ENCODE measurements around the gene TMEM108.

The TMEM108 gene

GRCh38 chr3:133069556-133070286 lies 31.5 kb downstream of the TMEM108 start:
- no peak for DNase-seq (ENCODE audit: insufficient read length, low spot score)
- TF ChIP-seq POLR2A (IDR thresholded peaks at IDR 0.05; ENCODE audit: low read depth, low read length), result no peak
- FAIRE-seq, result no peak

DNA sequence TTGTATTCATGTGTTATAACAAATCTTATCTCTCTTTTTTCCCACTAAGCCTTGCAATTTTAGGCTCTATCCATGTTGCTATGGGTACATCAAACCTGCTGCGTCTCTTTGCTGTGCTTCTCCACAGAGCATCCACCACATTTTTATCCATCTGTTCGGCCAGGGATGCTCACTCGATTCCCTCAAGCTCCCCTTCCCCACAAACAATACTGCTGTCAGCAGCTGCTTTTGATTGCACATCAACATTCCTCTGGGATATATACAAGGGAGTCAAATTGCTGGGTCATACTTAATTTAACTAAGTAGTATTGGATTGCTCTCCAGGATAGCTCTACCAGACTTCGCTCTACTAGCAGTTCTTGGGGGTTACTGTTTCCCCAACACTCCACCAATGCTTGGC lies 36.8 kb downstream of the TMEM108 start:
- FAIRE-seq (no peak), DNase-seq (ENCODE audit: insufficient read length, low spot score) (no peak)
- no peak for TF ChIP-seq POLR2A (IDR thresholded peaks at IDR 0.05; ENCODE audit: low read depth, low read length)

- TF ChIP-seq POLR2A (IDR thresholded peaks at IDR 0.05; ENCODE audit: low read depth, low read length), result no peak
- DNase-seq (ENCODE audit: insufficient read length, low spot score), result no peak
- no peak for FAIRE-seq
These were observed 39.5 kb downstream of the TMEM108 start for GRCh38 chr3:133077688-133078087.

DNA sequence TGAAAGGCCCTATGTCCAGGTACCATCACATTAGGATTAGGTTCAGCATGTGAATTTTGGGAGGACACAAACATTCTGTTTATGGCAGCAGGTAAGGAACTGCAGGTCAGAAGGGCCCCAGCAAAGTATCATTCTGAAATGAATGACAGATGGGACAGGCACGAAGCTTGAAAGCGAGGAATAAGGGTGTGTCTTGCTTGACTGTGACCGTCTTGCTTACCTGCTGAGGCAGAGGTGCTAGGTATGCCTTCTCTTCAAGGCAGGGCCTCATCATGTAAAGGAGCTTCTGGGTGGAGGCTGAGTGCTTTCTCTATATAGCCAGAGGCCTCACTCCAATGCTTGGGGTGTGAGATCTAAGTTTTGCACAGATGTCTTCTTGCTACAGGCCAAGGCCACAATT lies 41.4 kb downstream of the TMEM108 start:
- no peak for TF ChIP-seq POLR2A (IDR thresholded peaks at IDR 0.05; ENCODE audit: low read depth, low read length)
- no peak for DNase-seq (ENCODE audit: insufficient read length, low spot score)
- FAIRE-seq, result no peak

DNA sequence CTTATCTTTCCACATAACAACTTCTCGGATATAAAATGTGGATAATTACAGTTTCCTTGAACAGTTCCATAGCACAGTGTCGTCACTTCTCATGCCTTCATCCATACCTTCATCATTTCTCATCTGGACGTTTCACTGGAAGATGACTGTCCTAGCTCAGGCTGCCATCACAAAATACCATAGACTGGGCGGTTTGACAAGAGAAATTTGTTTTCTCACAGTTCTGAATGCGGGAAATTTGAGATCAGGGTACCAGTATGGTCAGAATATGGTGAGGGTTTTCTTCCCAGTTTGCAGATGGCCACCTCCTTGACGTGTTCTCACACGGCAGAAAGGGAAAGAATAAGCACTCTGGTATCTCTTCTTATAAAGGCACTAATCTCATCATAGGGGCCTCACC lies 42.8 kb downstream of the TMEM108 start:
- no peak for TF ChIP-seq POLR2A (IDR thresholded peaks at IDR 0.05; ENCODE audit: low read depth, low read length)
- no peak for DNase-seq (ENCODE audit: insufficient read length, low spot score)
- no peak for FAIRE-seq

GRCh38 chr3:133083395-133083794 lies 45.2 kb downstream of the TMEM108 start:
- FAIRE-seq (no peak), DNase-seq (ENCODE audit: insufficient read length, low spot score) (no peak)
- TF ChIP-seq POLR2A (IDR thresholded peaks at IDR 0.05; ENCODE audit: low read depth, low read length), result no peak

GRCh38 chr3:133089906-133090485 lies 51.8 kb downstream of the TMEM108 start:
- no peak for TF ChIP-seq POLR2A (IDR thresholded peaks at IDR 0.05; ENCODE audit: low read depth, low read length)
- FAIRE-seq (no peak), DNase-seq (ENCODE audit: insufficient read length, low spot score) (no peak)

DNA sequence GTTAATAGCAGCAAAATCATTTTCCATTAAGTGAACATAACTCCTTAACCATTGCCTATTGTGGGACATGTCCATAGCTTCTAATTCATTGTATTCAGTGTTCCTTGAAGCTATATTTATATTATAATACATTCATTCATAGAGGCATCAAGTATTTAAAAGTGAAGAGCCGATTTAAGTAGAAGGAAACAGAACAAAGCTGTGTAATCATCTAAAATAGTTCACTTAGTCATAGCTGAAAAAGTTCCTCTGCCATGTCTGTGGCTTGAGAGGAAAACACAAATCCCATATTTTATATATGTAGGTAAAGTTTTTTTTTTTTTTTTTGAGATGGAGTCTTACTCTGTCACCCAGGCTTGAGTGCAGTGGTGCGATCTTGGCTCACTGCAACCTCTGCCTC lies 54.5 kb downstream of the TMEM108 start:
- no peak for DNase-seq (ENCODE audit: insufficient read length, low spot score)
- TF ChIP-seq POLR2A (IDR thresholded peaks at IDR 0.05; ENCODE audit: low read depth, low read length), result no peak
- FAIRE-seq, result no peak

GRCh38 chr3:133093366-133093765 lies 55.2 kb downstream of the TMEM108 start:
- no peak for DNase-seq (ENCODE audit: insufficient read length, low spot score)
- FAIRE-seq, result no peak

GRCh38 chr3:133096900-133097613 lies 58.9 kb downstream of the TMEM108 start:
- DNase-seq (ENCODE audit: insufficient read length, low spot score) (no peak), FAIRE-seq (no peak)
- TF ChIP-seq POLR2A (IDR thresholded peaks at IDR 0.05; ENCODE audit: low read depth, low read length), result no peak

More at GRCh38 chr3:133093366-133093765, 55.2 kb downstream of the TMEM108 start:
- no peak for TF ChIP-seq POLR2A (IDR thresholded peaks at IDR 0.05; ENCODE audit: low read depth, low read length)

DNA sequence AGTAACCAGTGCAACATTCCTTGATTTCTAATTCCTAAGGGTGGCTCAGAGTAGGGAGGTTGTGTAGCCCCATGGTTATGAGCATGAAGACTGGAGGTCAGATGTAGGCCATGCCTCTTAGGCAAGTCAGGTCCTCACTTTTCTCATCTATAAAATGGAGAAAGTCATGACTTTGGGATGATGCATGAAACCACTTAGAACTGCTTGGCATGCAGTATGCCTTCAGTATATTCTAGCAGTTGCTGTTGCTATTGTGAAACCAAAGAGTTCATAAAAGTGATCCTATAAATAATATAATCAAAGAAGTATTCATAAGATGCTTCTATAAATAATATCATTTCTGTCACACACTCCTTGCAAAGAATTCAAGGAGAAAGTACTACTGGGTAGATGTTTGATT lies 65.5 kb downstream of the TMEM108 start:
- FAIRE-seq, result no peak
- TF ChIP-seq POLR2A (IDR thresholded peaks at IDR 0.05; ENCODE audit: low read depth, low read length), result no peak
- DNase-seq (ENCODE audit: insufficient read length, low spot score), result no peak

DNA sequence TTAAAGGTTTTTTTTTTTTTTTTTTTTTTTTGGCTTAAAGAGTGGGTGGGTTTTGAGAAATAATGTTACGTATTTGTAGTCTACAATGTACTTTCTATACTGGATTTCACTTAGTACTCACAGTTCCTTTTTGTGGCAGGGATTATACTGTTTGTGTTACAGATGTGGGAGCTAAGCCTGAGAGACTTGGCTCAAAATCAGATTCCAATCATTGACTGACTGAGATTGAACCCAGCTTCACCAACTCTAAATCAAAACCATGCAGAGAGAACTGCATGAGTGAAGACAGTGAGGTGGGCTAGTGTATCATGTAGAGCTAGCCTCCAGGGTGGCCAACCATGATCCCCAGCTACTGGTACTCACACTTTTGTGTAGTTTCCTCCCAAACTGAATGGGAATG lies 68.0 kb downstream of the TMEM108 start:
- DNase-seq (ENCODE audit: insufficient read length, low spot score) (no peak), FAIRE-seq (no peak)
- TF ChIP-seq POLR2A (IDR thresholded peaks at IDR 0.05; ENCODE audit: low read depth, low read length), result no peak

- no peak for FAIRE-seq
- no peak for DNase-seq (ENCODE audit: insufficient read length, low spot score)
- TF ChIP-seq POLR2A (IDR thresholded peaks at IDR 0.05; ENCODE audit: low read depth, low read length), result no peak
These were observed 74.5 kb downstream of the TMEM108 start for GRCh38 chr3:133112666-133113065.

DNA sequence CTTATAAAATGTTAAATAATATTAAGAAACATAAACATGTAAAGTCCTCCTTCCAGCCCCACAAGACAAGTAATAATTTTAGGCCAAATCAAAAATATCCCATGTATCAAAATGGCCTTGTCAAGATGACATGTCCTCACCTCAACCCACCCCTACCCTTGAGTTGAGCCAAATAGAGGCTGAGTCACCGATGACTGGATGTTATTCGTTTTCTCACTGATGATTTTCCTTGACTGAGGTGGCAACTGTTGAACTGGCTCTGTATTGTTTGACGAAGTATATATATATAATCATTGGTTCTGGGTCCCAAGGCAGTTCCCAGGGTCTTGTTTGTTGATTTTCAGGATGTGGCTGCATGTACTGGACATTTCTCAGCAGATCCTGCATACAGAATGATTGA lies 75.3 kb downstream of the TMEM108 start:
- no peak for DNase-seq (ENCODE audit: insufficient read length, low spot score)
- no peak for FAIRE-seq
- TF ChIP-seq POLR2A (IDR thresholded peaks at IDR 0.05; ENCODE audit: low read depth, low read length), result no peak

Measured in H54 (cell line).